Neural progenitor cell (in vitro differentiated cells): Measurements from ENCODE around the gene SNUPN. TPM values are rescaled to one million over a fixed set of nuclear protein-coding genes. Genes with fewer than 3 reads are reported as not detected.

Experiments
- DNase-seq: peaks from one replicate; pipeline ENCODE4 v3.0.0-alpha.2; 2016; ENCODE audit warnings: low spot score
- H2AFZ ChIP-seq: fragments of 200-600 bp; sonication (generic); replicated peaks from 2 replicates; pipeline ENCODE4 v1.6.1; 2016; ENCODE audit warnings: antibody characterized with exemption
- H3F3A ChIP-seq: fragments of 200-600 bp; sonication (generic); 2 replicates; pipeline ENCODE4 v1.6.1; 2016; ENCODE audit warnings: antibody characterized with exemption, low read depth
- H3K27ac ChIP-seq: fragments of 200-600 bp; sonication (generic); 2 replicates; pipeline ENCODE4 v1.5.1; 2016; ENCODE audit warnings: mild to moderate bottlenecking
- H3K27me3 ChIP-seq: fragments of 200-600 bp; sonication (generic); 2 replicates; pipeline ENCODE4 v1.6.1; 2016; ENCODE audit warnings: mild to moderate bottlenecking, moderate library complexity
- H3K36me3 ChIP-seq: fragments of 200-600 bp; sonication (generic); 2 replicates; pipeline ENCODE4 v1.5.1; 2016
- H3K4me1 ChIP-seq: fragments of 200-600 bp; sonication (generic); 2 replicates; pipeline ENCODE4 v1.6.1; 2016; ENCODE audit warnings: mixed run types
- H3K4me2 ChIP-seq: fragments of 200-600 bp; sonication (generic); 2 replicates; pipeline ENCODE4 v1.6.1; 2016
- H3K4me3 ChIP-seq: fragments of 200-600 bp; sonication (generic); 2 replicates; pipeline ENCODE4 v1.5.1; 2016
- H3K79me2 ChIP-seq: fragments of 200-600 bp; sonication (generic); 2 replicates; pipeline ENCODE4 v1.6.1; 2016; ENCODE audit warnings: low read depth
- H3K9ac ChIP-seq: fragments of 200-600 bp; sonication (generic); 2 replicates; pipeline ENCODE4 v1.6.1; 2016
- H3K9me3 ChIP-seq: fragments of 200-600 bp; sonication (generic); 2 replicates; pipeline ENCODE4 v1.5.1; 2016; ENCODE audit warnings: low read depth
- H4K20me1 ChIP-seq: fragments of 200-600 bp; sonication (generic); 2 replicates; pipeline ENCODE4 v1.6.1; 2016; ENCODE audit warnings: low read depth
- H3K27ac Mint-ChIP-seq: 3 replicates; pipeline ENCODE4 v1.8.0; 2021; ENCODE audit warnings: mixed read lengths
- H3K27me3 Mint-ChIP-seq: 2 replicates; pipeline ENCODE4 v1.8.0; 2022; ENCODE audit warnings: low read depth, mild to moderate bottlenecking, inconsistent platforms, moderate library complexity, mixed read lengths; ENCODE audit not compliant: insufficient read depth
- H3K36me3 Mint-ChIP-seq: 3 replicates; pipeline ENCODE4 v1.8.0; 2021; ENCODE audit warnings: mixed read lengths
- H3K4me1 Mint-ChIP-seq: 3 replicates; pipeline ENCODE4 v1.8.0; 2021; ENCODE audit warnings: mixed read lengths
- H3K4me3 Mint-ChIP-seq: 3 replicates; pipeline ENCODE4 v1.8.0; 2021; ENCODE audit warnings: mild to moderate bottlenecking, moderate library complexity, mixed read lengths
- H3K9me3 Mint-ChIP-seq: 3 replicates; pipeline ENCODE4 v1.8.0; 2020; ENCODE audit warnings: mixed read lengths
- CTCF ChIP-seq: fragments of 200-600 bp; sonication (generic); IDR thresholded peaks from 2 replicates; pipeline ENCODE4 v1.5.1; 2017; ENCODE audit warnings: antibody characterized with exemption, mild to moderate bottlenecking
- EZH2 ChIP-seq: fragments of 200-600 bp; sonication (generic); IDR thresholded peaks from 2 replicates; pipeline ENCODE4 v1.6.1; 2017; ENCODE audit warnings: antibody characterized with exemption, mild to moderate bottlenecking, moderate library complexity
- EZH2phosphoT487 ChIP-seq: fragments of 200-600 bp; sonication (generic); IDR thresholded peaks from 2 replicates; pipeline ENCODE4 v1.6.1; 2017; ENCODE audit warnings: antibody characterized with exemption
- total RNA-seq: library from RNA; depleted of rRNA; stranded (reverse); fragments of >200 nt; gene quantifications from 2 replicates; pipeline ENCODE4 v1.2.3, GENCODE V29; 2015; ENCODE audit warnings: low replicate concordance

The SNUPN gene
- total RNA-seq, 1 donor from 2014 or later: 18.4 TPM

GRCh38 chr15:75616766-75617165 lies 8.8 kb downstream of the SNUPN start:
- H3K4me1 ChIP-seq: no peaks in the 10 kb centered on the region
- no peak for DNase-seq
- no peak overlapping the region for H2AFZ ChIP-seq
- H3K79me2 ChIP-seq: no peaks in the 10 kb centered on the region
- no peak overlapping the region for H3K27ac Mint-ChIP-seq
- H3K4me3 ChIP-seq: no peak overlapping the region
- no peaks in the 10 kb centered on the region for H3K9me3 Mint-ChIP-seq
- H3K9ac ChIP-seq: no peak overlapping the region
- no peak for TF ChIP-seq CTCF
- no peak for TF ChIP-seq EZH2
- TF ChIP-seq EZH2phosphoT487: no peak
- peaks cover 10% of the 10 kb centered on the region for H3K36me3 ChIP-seq
- H3K27me3 ChIP-seq: no peaks in the 10 kb centered on the region
- H4K20me1 ChIP-seq: no peaks in the 10 kb centered on the region
- peaks cover 2% of the 10 kb centered on the region for H3K27me3 Mint-ChIP-seq
- H3K36me3 Mint-ChIP-seq: peaks cover 31% of the 10 kb centered on the region
- H3K4me1 Mint-ChIP-seq: no peaks in the 10 kb centered on the region
- H3F3A ChIP-seq: no peaks in the 10 kb centered on the region
- H3K4me3 Mint-ChIP-seq: no peak overlapping the region
- no peak overlapping the region for H3K4me2 ChIP-seq
- no peak overlapping the region for H3K27ac ChIP-seq
- no peaks in the 10 kb centered on the region for H3K9me3 ChIP-seq

- Histone ChIP-seq H3K36me3 (no peaks in the 10 kb centered on the region), H2AFZ (no peak overlapping the region), H3K9ac (no peak overlapping the region), H3K27me3 (no peaks in the 10 kb centered on the region), H3K27ac (no peak overlapping the region), H3K4me2 (no peak overlapping the region), H3K4me1 (no peaks in the 10 kb centered on the region), H3K9me3 (no peaks in the 10 kb centered on the region), H3K4me3 (no peak overlapping the region), H4K20me1 (no peaks in the 10 kb centered on the region), H3K79me2 (no peaks in the 10 kb centered on the region), H3F3A (no peaks in the 10 kb centered on the region)
- Mint-ChIP-seq H3K9me3 (no peaks in the 10 kb centered on the region), H3K36me3 (peaks cover 29% of the 10 kb centered on the region), H3K4me1 (no peaks in the 10 kb centered on the region), H3K27ac (no peak overlapping the region), H3K27me3 (no peaks in the 10 kb centered on the region), H3K4me3 (no peak overlapping the region)
- no peak for DNase-seq
- TF ChIP-seq EZH2 (no peak), CTCF (no peak), EZH2phosphoT487 (no peak)
Observed at GRCh38 chr15:75606711-75607699, 18.5 kb downstream of the SNUPN start.

GRCh38 chr15:75606026-75606425 lies 19.5 kb downstream of the SNUPN start:
- H3K4me3 Mint-ChIP-seq: no peak overlapping the region
- H3K36me3 Mint-ChIP-seq: peaks cover 27% of the 10 kb centered on the region
- Histone ChIP-seq H3K4me1 (no peaks in the 10 kb centered on the region), H2AFZ (no peak overlapping the region), H4K20me1 (no peaks in the 10 kb centered on the region), H3K27me3 (no peaks in the 10 kb centered on the region), H3K79me2 (no peaks in the 10 kb centered on the region), H3K36me3 (no peaks in the 10 kb centered on the region), H3K9me3 (no peaks in the 10 kb centered on the region), H3F3A (no peaks in the 10 kb centered on the region), H3K27ac (no peak overlapping the region), H3K9ac (no peak overlapping the region), H3K4me2 (no peak overlapping the region), H3K4me3 (no peak overlapping the region)
- no peaks in the 10 kb centered on the region for H3K9me3 Mint-ChIP-seq
- no peaks in the 10 kb centered on the region for H3K4me1 Mint-ChIP-seq
- TF ChIP-seq EZH2phosphoT487 (no peak), EZH2 (no peak)
- no peak overlapping the region for H3K27ac Mint-ChIP-seq
- H3K27me3 Mint-ChIP-seq: no peaks in the 10 kb centered on the region
- DNase-seq: no peak

GRCh38 chr15:75599401-75599800 lies 26.1 kb downstream of the SNUPN start:
- H3K27ac Mint-ChIP-seq: no peak overlapping the region
- Histone ChIP-seq H3F3A (no peaks in the 10 kb centered on the region), H3K4me1 (no peaks in the 10 kb centered on the region), H3K79me2 (no peaks in the 10 kb centered on the region), H3K9ac (no peak overlapping the region), H3K4me2 (no peak overlapping the region), H4K20me1 (no peaks in the 10 kb centered on the region), H3K9me3 (no peaks in the 10 kb centered on the region), H3K36me3 (no peaks in the 10 kb centered on the region), H3K27me3 (no peaks in the 10 kb centered on the region), H2AFZ (no peak overlapping the region), H3K27ac (no peak overlapping the region), H3K4me3 (no peak overlapping the region)
- DNase-seq: no peak
- no peaks in the 10 kb centered on the region for H3K4me1 Mint-ChIP-seq
- no peak overlapping the region for H3K4me3 Mint-ChIP-seq
- no peaks in the 10 kb centered on the region for H3K9me3 Mint-ChIP-seq
- TF ChIP-seq EZH2phosphoT487: no peak
- TF ChIP-seq CTCF: no peak
- no peak for TF ChIP-seq EZH2
- H3K36me3 Mint-ChIP-seq: peaks cover 16% of the 10 kb centered on the region
- no peaks in the 10 kb centered on the region for H3K27me3 Mint-ChIP-seq
